HepG2 (cell line): Measurements from ENCODE around the gene LURAP1L. TPM values are rescaled to one million over a fixed set of nuclear protein-coding genes. Genes with fewer than 3 reads are reported as not detected.
A peak's percentile ranks its signal among the peaks of the same experiment; 100 is the strongest.

ENCODE experiments used
- KLF11 ChIP-seq: IDR thresholded peaks from 2 replicates; pipeline ENCODE4 v1.6.1; 2016; ENCODE audit warnings: missing compliant biosample characterization
- MIER3 ChIP-seq: IDR thresholded peaks from 2 replicates; pipeline ENCODE4 v1.6.1; 2016; ENCODE audit warnings: missing compliant biosample characterization, borderline replicate concordance
- NFAT5 ChIP-seq: sonication (generic); formaldehyde crosslinking; IDR thresholded peaks from 2 replicates; pipeline ENCODE4 v1.4.0; 2020; ENCODE audit warnings: missing genetic modification reagents
- RXRA ChIP-seq: sonication (generic); formaldehyde crosslinking; IDR thresholded peaks from 2 replicates; pipeline ENCODE4 v1.5.1; 2020; ENCODE audit warnings: missing genetic modification reagents
- SCMH1 ChIP-seq: sonication (generic); formaldehyde crosslinking; IDR thresholded peaks from 2 replicates; pipeline ENCODE4 v1.9.0; 2021; ENCODE audit warnings: missing genetic modification reagents, mild to moderate bottlenecking, borderline replicate concordance
- polyA plus RNA-seq, 8 experiments: library from polyadenylated mRNA; depleted of rRNA in 3 of 8; stranded (reverse) in 7 of 8; unstranded in 1 of 8; fragments of >200 nt; fragmentation: Illumina TruSeq in 4 of 8; extraction: Trizol in 4 of 8; gene quantifications; 2 replicates each; pipeline versions ENCODE4 v1.2.1 to v1.2.3, GENCODE V29; 2011 to 2016; ENCODE audit warnings: low read depth in 4 of 8, missing spikeins in 1 of 8, mixed read lengths in 1 of 8; ENCODE audit not compliant: insufficient read depth in 1 of 8
- total RNA-seq, 5 experiments: library from RNA; depleted of rRNA; stranded (reverse); fragments of >200 nt; fragmentation: Illumina TruSeq; extraction: Trizol; gene quantifications; 2 replicates each; pipeline ENCODE4 v1.2.3, GENCODE V29; 2016; ENCODE audit warnings: low read depth in 1 of 5
- TF ChIP-seq, protein P1 (sequence below): IDR thresholded peaks from 2 replicates; pipeline ENCODE4 v1.6.1; 2016; ENCODE audit warnings: low read depth, control low read depth
- TF ChIP-seq, protein P2 (sequence below): sonication (generic); formaldehyde crosslinking; IDR thresholded peaks from 2 replicates; pipeline ENCODE4 v1.4.0; 2020; ENCODE audit warnings: missing genetic modification reagents
- TF ChIP-seq, protein P3 (sequence below): sonication (generic); formaldehyde crosslinking; IDR thresholded peaks from one replicate; pipeline ENCODE4 v1.5.1; 2020; ENCODE audit warnings: mild to moderate bottlenecking, missing genetic modification reagents; ENCODE audit errors: not compliant biosample characterization

LURAP1L gene
- total and polyA plus RNA-seq, 2 of the 13 experiments (the other 11 are each of a cell fraction or from before 2014, with no cell fraction given), result 6.7 to 16.6 TPM

GRCh38 chr9:12819436-12820185 lies 44.8 kb downstream of the LURAP1L start (continued):
- TF ChIP-seq, protein P1, sequence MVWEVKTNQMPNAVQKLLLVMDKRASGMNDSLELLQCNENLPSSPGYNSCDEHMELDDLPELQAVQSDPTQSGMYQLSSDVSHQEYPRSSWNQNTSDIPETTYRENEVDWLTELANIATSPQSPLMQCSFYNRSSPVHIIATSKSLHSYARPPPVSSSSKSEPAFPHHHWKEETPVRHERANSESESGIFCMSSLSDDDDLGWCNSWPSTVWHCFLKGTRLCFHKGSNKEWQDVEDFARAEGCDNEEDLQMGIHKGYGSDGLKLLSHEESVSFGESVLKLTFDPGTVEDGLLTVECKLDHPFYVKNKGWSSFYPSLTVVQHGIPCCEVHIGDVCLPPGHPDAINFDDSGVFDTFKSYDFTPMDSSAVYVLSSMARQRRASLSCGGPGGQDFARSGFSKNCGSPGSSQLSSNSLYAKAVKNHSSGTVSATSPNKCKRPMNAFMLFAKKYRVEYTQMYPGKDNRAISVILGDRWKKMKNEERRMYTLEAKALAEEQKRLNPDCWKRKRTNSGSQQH, result no peak
- TF ChIP-seq MIER3 (CRISPR knock-in tag) (no peak), NFAT5 (CRISPR knock-in tag) (no peak), KLF11 (CRISPR knock-in tag) (no peak), RXRA (CRISPR knock-in tag) (no peak), SCMH1 (CRISPR knock-in tag) (no peak)
- TF ChIP-seq, protein P2, sequence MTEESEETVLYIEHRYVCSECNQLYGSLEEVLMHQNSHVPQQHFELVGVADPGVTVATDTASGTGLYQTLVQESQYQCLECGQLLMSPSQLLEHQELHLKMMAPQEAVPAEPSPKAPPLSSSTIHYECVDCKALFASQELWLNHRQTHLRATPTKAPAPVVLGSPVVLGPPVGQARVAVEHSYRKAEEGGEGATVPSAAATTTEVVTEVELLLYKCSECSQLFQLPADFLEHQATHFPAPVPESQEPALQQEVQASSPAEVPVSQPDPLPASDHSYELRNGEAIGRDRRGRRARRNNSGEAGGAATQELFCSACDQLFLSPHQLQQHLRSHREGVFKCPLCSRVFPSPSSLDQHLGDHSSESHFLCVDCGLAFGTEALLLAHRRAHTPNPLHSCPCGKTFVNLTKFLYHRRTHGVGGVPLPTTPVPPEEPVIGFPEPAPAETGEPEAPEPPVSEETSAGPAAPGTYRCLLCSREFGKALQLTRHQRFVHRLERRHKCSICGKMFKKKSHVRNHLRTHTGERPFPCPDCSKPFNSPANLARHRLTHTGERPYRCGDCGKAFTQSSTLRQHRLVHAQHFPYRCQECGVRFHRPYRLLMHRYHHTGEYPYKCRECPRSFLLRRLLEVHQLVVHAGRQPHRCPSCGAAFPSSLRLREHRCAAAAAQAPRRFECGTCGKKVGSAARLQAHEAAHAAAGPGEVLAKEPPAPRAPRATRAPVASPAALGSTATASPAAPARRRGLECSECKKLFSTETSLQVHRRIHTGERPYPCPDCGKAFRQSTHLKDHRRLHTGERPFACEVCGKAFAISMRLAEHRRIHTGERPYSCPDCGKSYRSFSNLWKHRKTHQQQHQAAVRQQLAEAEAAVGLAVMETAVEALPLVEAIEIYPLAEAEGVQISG (CRISPR knock-in tag), result peak; percentile 94
- TF ChIP-seq, protein P3, sequence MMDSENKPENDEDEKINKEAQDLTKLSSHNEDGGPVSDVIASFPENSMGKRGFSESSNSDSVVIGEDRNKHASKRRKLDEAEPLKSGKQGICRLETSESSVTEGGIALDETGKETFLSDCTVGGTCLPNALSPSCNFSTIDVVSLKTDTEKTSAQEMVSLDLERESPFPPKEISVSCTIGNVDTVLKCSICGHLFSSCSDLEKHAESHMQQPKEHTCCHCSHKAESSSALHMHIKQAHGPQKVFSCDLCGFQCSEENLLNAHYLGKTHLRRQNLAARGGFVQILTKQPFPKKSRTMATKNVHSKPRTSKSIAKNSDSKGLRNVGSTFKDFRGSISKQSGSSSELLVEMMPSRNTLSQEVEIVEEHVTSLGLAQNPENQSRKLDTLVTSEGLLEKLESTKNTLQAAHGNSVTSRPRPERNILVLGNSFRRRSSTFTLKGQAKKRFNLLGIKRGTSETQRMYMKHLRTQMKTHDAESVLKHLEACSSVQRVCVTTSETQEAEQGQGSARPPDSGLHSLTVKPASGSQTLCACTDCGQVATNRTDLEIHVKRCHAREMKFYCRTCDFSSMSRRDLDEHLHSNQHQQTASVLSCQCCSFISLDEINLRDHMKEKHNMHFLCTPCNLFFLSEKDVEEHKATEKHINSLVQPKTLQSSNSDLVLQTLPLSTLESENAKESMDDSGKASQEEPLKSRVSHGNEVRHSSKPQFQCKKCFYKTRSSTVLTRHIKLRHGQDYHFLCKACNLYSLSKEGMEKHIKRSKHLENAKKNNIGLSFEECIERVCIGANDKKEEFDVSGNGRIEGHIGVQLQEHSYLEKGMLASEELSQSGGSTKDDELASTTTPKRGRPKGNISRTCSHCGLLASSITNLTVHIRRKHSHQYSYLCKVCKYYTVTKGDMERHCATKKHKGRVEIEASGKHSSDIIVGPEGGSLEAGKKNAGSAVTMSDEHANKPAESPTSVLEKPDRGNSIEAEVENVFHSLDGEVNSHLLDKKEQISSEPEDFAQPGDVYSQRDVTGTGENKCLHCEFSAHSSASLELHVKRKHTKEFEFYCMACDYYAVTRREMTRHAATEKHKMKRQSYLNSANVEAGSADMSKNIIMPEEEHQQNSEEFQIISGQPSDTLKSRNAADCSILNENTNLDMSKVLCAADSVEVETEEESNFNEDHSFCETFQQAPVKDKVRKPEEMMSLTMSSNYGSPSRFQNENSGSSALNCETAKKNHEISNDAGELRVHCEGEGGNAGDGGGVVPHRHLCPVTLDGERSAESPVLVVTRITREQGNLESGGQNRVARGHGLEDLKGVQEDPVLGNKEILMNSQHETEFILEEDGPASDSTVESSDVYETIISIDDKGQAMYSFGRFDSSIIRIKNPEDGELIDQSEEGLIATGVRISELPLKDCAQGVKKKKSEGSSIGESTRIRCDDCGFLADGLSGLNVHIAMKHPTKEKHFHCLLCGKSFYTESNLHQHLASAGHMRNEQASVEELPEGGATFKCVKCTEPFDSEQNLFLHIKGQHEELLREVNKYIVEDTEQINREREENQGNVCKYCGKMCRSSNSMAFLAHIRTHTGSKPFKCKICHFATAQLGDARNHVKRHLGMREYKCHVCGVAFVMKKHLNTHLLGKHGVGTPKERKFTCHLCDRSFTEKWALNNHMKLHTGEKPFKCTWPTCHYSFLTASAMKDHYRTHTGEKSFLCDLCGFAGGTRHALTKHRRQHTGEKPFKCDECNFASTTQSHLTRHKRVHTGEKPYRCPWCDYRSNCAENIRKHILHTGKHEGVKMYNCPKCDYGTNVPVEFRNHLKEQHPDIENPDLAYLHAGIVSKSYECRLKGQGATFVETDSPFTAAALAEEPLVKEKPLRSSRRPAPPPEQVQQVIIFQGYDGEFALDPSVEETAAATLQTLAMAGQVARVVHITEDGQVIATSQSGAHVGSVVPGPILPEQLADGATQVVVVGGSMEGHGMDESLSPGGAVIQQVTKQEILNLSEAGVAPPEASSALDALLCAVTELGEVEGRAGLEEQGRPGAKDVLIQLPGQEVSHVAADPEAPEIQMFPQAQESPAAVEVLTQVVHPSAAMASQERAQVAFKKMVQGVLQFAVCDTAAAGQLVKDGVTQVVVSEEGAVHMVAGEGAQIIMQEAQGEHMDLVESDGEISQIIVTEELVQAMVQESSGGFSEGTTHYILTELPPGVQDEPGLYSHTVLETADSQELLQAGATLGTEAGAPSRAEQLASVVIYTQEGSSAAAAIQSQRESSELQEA (CRISPR knock-in tag), result no peak
